ENCODE results near the gene PIP4K2A. TPM values are rescaled to one million over a fixed set of nuclear protein-coding genes. Genes with fewer than 3 reads are reported as not detected.

Gene PIP4K2A
- total RNA-seq, 1 experiment from 2014 or later = 28.1 TPM

- DNase-seq (ENCODE audit: low read depth) = no peak
These were observed 47.9 kb downstream of the PIP4K2A start for GRCh38 chr10:22666287-22667092.

GRCh38 chr10:22665329-22665728 is 49.0 kb downstream of the PIP4K2A start:
- no peak for DNase-seq (ENCODE audit: low read depth)

DNA sequence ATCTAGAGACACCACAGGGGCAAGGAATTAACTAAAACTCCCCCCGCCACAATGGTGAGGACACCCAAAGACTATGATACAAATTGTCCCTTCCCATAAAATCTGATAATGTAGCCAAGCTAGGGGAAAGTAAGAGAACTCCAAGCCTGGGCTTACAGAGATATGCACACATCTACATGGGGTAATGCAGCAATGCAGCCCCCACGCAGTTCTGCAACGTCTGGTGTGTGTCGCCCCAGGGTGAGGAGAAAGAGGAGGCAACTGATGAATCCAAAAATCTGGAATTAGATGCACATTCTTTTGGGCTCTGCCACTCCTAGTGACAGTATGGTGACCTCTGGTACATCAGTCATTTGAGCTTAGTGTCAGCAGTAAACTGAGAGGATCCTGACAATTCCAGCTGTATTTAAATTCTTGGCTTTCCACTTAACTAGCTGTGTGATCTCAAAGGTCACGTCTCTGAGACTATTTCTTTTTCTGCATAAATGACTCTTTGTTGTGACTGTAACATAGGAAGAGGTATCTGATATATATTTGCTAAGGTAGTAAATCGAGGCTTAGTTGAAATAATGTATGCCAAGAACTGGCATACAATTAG is 51.5 kb downstream of the PIP4K2A start:
- no peak for DNase-seq (ENCODE audit: low read depth)

GRCh38 chr10:22659866-22660265 is 54.5 kb downstream of the PIP4K2A start:
- DNase-seq (ENCODE audit: low read depth) = no peak

DNA sequence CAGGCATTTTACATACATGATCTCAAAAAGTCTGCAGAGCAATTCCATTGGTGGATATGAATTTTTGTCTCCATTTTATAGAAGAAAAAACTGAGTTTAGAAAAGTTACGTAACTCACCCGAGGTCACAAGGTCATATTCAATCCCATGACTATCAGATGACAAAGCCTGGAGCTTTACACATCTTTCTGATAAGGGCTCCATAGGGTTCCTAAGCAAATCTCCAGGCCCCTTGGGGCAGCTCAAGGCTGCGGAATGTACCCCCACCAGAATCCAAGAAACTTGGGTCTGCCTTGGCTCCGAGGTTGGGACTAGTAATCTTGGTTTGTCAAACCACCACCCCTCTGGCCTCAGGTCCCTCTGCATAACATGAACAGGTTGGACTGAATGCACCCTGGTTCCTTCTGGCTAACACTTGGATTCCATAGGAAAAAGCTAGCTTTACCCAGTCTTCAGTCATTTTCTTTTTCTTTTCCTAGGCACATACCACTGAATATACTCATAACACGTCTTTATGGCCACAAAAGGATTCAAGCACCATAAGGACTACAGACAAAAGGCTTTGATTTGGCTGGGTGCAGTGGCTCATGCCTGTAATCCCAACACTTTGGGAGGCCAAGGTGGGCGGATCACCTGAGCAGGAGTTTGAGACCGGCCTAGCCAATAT is 55.5 kb downstream of the PIP4K2A start:
- DNase-seq (ENCODE audit: low read depth) = no peak

DNA sequence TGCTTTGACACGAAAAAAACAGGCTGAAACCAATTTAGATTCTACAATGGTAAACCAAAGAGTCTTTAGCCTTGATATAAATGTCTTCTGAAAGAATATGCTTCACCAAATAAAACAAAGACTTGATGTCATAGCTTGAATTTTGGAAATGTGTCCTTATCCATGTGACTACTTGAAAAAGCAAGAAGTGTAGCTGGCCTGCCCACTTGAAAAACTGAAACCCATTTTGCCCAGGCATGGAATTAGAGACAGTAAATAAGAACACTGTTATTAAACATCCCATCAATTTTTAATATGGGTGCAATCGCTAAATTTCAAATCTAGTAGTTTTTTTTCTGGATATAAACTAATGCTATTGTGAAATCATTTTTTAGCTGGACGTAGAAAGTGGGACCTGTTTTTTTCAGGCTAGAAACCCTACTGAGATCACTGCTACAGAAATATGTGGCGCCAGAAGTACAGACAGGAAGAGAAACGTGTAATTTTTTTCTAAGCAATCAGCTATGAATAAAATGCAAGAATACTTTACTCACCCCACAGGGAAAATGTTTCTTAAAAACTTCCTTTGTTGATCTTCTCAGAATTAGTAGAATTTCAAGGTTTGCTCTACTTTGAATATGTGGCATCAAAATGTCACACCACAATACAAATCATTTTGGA is 56.7 kb downstream of the PIP4K2A start:
- DNase-seq (ENCODE audit: low read depth) = no peak

- no peak for DNase-seq (ENCODE audit: low read depth)
These were observed 57.4 kb downstream of the PIP4K2A start for GRCh38 chr10:22657024-22657423.

GRCh38 chr10:22656036-22656435 is 58.3 kb downstream of the PIP4K2A start:
- DNase-seq (ENCODE audit: low read depth) = no peak

GRCh38 chr10:22655312-22655981 is 58.9 kb downstream of the PIP4K2A start:
- DNase-seq (ENCODE audit: low read depth) = peak; percentile 57

GRCh38 chr10:22652988-22653481 is 61.3 kb downstream of the PIP4K2A start:
- DNase-seq (ENCODE audit: low read depth) = no peak

- DNase-seq (ENCODE audit: low read depth) = no peak
These were observed 63.0 kb downstream of the PIP4K2A start for GRCh38 chr10:22651276-22651980.

DNA sequence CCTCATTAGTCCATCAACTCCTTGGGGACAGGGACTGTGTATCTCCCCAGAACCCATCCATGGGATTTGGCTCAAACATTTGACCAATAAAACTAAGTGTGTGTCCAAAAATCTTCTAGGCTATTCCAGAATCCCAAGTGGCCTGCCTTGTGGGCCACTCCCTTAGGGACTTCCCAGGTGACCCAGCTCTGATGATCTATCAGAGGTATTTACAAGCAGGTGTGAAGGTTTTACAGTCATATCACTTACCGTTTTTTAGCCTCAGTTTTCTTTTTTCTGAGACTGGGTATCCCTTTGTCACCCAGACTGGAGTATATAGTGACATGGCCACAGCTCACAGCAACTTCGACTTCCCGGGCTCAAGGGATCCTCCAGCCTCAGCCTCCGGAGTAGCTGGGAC is 64.4 kb downstream of the PIP4K2A start:
- no peak for DNase-seq (ENCODE audit: low read depth)

GRCh38 chr10:22649390-22649841 is 65.0 kb downstream of the PIP4K2A start:
- no peak for DNase-seq (ENCODE audit: low read depth)

DNA sequence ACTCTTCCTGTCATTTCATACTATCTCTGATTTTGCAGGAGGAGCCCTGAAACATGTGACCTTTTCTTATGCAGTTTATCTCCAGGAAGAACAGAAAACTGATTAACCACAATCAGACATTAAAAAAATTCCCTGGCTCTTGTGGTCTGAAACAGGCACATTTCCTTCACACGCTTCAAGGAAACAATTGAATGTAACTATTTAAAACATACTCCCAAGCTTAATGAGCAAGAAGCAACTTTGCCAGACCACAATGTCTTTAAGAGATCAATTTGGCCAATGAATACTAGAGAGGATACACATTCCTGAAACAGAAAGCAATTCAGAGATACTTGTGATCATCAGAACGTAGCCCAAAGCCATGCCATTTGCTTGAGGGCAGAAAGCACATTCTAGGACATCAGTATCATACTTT is 65.8 kb downstream of the PIP4K2A start:
- DNase-seq (ENCODE audit: low read depth) = peak; percentile 33

DNA sequence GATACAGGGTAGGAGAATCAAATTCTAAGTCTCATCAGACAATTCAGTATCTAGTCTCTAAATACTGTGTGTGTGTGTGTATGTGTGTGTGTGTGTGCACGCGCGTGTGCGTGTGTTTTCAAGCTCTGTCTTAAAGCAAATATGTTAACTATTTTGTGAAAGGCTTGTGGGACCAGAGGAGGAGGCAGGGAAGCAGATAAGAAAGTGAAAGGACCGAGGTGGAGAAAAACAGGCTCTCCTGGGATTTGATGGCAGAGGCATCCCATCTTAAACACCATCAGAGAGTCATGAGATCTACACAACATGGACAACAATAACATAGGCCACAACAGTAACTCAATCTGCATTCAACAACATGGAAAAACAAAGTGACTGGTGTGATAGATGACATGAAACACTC is 67.1 kb downstream of the PIP4K2A start:
- DNase-seq (ENCODE audit: low read depth) = no peak

- no peak for DNase-seq (ENCODE audit: low read depth)
These were observed 68.0 kb downstream of the PIP4K2A start for GRCh38 chr10:22646388-22646853.

DNA sequence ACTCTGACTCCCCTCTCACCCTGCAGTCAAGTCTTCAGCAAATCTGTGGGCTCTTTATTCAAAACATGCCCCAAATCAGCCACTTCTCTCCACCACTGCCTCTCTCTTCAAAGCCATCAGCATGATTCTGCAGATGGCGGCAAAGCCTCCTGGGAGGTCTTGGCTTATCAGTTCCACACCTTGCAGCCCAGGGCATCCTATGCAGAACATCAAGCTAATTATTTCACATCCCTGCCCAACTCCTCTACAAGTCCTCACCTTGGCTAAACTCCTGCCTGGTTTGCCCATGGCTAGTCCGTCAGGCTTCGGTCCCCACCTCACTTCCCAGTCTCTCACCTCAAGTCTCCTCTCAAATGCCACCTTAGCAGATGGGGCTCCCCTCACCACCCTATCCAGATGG is 70.2 kb downstream of the PIP4K2A start:
- DNase-seq (ENCODE audit: low read depth) = no peak

DNA sequence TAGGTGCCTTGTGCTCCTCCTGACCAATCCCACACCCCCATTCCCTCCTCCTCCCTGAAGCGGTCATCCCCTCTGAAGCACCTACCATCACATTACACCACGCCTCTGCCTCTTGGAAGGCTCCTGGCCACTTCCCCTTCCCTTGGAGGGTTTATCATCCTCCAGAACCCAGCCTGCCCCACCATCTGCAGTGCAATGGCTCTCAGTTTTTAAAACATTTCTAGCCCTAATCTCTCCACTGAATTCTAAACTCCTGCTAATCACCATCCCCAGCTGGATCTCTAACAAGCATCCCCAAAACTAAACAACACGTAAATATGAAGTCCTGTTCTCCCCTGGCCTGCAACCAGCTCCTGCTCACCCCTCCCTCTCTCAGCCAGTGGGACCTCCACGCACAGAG is 70.6 kb downstream of the PIP4K2A start:
- DNase-seq (ENCODE audit: low read depth) = no peak

DNA sequence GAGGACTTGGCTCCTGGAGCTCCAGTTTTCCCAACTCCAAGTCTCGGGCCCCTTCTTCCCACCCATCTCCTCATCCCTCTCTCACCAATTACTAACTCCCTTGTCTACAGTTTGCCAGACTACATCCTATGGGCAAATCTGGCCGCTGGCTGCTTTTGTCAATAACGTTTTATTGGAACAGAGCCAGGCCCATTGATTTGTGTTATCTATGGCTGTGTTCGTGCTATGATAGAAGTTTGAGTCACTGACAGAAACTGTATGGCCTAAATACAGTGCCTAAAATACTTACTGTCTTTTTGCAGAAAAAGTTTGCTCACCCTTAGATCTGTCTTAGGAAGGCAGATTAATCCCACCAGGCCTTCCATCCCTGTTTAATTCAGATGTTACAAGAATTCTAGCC is 71.3 kb downstream of the PIP4K2A start:
- DNase-seq (ENCODE audit: low read depth) = no peak

- DNase-seq (ENCODE audit: low read depth) = no peak
These were observed 72.6 kb downstream of the PIP4K2A start for GRCh38 chr10:22641743-22642142.

- no peak for DNase-seq (ENCODE audit: low read depth)
These were observed 74.0 kb downstream of the PIP4K2A start for GRCh38 chr10:22640359-22640758.
